ENCODE measurements around the gene CCDC91.
"Not testable (repeated sequence)": the region's sequence is repeated elsewhere in the genome, so short reads cannot be mapped to it uniquely, and the experiment has no call there.

Gene CCDC91

GRCh38 chr12:28296287-28296686, 106.0 kb downstream of the CCDC91 start:
- no peak for DNase-seq

DNA sequence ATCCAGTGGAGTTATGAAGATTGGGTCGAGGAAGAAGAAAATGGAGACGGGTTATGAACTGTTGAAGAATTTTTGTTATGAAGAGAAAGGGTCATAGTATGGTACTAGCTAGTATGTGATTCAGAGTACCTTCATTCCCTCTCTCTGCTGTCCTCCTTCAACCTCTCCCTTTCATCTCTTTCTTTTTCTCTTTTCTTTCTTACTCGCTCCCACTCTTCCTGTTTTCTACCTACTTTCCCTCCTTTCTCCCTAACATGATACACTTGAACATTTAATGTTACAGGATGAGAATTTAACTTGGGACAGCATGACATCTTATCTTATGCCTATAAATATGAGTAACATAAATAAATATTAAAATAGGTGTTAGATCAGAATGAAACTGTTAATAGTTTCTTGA, 112.9 kb downstream of the CCDC91 start:
- DNase-seq: no peak

DNA sequence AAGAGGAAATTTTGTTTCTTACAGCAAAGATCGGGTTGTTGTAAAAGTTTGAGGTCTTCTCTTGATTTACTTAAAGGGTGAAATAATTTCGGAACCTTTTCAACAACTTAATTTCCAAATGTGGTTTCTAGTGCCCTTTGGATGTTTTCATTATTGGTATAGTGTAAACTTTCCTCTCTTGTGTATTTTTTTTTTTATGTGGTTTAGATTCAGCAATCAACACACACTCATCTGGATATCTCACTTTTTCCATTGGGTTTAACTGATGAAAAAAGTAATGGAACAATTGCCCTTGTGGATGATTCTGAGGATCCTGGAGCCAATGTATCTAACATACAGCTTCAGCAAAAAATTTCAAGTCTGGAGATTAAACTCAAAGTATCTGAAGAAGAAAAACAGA, 116.3 kb downstream of the CCDC91 start:
- DNase-seq: no peak

- no peak for DNase-seq
These were observed 118.6 kb downstream of the CCDC91 start for GRCh38 chr12:28308891-28309290.

DNA sequence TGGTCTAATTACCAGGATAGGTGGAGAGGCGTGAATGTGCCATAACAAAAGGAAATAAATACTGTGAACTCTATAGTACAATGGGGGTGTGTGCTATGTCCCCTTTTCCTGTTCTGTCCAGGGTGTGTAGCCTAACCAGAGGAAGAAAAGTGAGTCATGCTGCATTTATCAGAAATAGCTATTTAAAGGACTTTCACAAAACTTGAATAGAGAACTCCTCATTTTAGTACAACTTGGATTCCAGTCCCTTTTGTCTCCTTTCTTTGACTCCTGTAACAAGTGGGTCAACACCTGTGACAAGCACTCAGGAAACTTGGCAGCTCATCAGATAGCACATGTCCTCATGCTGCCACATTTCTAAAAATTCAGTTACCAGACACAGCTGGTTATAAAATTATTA, 123.4 kb downstream of the CCDC91 start:
- no peak for DNase-seq

DNA sequence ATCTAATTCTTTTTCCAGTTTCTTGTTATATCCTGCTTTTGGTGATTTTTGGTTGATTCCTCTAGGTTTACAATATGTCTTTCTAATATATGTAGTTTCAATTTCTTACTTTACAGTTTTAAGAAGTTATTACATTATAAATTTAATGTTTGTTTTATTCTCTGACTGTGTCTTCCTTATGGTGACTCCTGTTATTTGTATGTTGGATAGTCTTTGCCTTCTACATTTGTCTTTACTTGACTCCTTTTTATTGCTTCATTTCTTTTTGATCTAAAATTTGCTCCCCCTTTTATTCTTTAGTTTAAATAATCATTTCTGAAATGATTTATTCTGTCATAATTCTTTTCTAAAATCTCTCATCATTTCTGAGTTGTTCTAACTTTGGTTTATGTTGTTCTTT, 125.8 kb downstream of the CCDC91 start:
- DNase-seq: no peak

GRCh38 chr12:28318273-28318672, 128.0 kb downstream of the CCDC91 start:
- DNase-seq: no peak

DNA sequence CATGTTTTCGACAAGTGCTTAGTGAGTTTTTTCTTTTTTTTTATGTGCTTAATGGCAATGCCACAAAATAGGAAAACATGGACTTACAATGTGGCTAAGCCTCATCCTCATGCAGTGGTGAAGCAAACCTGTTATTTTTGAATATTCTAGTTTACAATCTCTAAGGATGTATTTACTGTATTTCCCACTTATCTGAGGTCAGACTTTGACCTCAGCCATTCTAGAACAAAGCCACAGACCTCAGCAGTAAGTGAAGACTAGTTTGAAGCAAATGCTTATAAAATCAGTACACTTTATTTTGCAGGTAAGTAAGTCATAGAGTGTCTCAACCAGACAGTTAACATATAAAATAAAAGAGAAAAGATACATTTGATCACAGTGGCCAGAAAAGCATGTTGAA, 130.1 kb downstream of the CCDC91 start:
- DNase-seq: no peak

GRCh38 chr12:28327722-28328121, 137.5 kb downstream of the CCDC91 start:
- no peak for DNase-seq

GRCh38 chr12:28328967-28329366, 138.7 kb downstream of the CCDC91 start:
- DNase-seq: no peak

GRCh38 chr12:28329727-28330126, 139.5 kb downstream of the CCDC91 start:
- not testable (repeated sequence) for DNase-seq

- DNase-seq: not testable (repeated sequence)
These were observed 140.0 kb downstream of the CCDC91 start for GRCh38 chr12:28330232-28330631.

DNA sequence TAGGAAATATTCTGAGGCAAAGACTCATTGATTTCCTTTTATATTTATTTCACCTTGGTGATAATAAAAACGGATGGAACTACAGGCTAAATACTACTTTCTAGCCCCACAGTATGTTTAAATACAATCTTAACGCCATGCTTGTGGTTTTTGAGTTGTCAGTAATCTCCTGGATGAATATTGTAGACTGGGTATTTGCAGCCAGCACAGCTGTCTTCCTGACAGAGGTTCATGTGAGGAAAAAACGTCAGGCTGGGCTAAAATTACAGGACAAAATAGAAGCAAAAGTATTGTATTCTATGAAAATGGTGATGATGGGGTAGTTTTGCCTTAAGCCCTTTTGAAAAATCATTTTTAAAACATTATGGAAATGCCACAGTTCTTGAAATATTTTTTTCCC, 140.9 kb downstream of the CCDC91 start:
- DNase-seq: no peak

- DNase-seq: no peak
These were observed 150.2 kb downstream of the CCDC91 start for GRCh38 chr12:28340261-28341045.

DNA sequence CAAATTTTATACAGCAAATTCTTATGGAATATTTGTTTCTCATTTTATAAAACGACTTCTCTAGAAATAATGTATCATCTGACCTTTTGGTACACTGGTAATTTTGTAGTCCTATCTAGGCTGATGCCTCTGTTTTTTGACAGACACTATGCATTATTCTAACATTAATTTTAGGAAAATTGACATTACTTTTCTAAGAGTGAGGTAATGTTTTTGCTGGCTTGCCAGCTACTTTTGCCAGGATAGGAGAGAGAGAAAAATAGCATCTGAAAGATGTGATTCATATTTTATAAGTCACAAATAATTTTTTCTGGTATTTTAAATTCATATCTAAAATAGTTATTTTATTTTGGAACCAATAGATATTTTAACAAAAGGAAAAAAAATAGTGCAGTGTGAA, 153.5 kb downstream of the CCDC91 start:
- no peak for DNase-seq

- DNase-seq: no peak
These were observed 156.3 kb downstream of the CCDC91 start for GRCh38 chr12:28346567-28346966.

DNA sequence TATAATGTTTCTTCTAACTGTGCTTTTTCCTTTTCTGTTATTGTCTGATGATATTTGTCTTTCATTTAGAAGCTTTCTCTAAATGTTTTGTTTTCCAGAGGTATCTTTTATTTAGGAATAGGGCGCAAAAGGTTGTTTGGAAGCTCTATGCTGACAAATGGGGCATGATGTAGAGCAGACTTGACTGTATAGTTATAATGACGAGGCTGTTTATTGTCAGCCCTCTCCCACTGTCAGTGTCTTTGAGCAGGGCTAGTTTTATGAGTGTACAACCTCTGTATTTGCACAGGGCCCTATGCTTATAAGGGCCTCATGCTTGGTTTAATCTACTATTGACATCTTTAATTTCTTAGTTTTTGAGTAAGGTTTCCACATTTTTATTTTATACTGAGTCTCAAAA, 158.9 kb downstream of the CCDC91 start:
- no peak for DNase-seq

DNA sequence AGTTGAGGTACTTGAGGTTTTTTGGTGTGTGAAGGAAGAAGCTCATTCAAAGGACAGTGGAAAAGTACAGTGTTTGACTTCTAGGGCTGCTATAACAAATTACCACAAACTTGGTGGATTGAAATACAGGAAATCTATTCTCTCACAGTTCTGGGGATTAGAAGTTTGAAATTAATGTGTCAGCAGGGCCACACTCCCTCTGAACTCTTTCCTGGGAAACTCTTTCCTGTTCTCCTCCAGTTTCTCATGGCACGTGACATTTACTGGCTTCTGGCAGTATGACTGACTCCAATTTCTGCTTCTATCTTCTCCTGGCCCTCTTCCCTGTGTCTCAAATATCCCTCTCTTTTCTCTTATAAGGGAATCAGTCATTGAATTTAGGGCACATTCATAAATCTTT, 160.2 kb downstream of the CCDC91 start:
- no peak for DNase-seq

GRCh38 chr12:28351414-28351813, 161.2 kb downstream of the CCDC91 start:
- no peak for DNase-seq

- no peak for DNase-seq
These were observed 164.9 kb downstream of the CCDC91 start for GRCh38 chr12:28355161-28355560.

DNA sequence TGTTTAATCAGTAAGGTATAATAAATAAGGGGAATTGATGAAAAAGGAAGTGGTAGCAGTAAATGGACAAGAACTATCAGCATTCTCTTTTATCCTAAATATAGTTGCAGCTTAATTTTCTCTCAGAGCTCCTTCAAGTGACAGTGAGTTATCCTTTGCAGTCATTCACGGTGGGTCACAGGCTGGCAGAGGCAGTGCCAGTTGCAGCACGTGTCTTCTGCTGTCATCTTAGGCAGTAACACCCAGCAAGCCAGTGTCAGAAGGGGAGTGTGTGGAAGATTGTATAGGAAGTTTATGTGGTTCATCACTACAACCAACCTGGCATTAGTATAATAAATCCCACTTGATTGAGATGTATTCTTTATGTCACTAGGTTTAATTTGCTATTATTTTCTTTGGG, 170.0 kb downstream of the CCDC91 start:
- DNase-seq: no peak

GRCh38 chr12:28367326-28367725, 177.1 kb downstream of the CCDC91 start:
- no peak for DNase-seq

GRCh38 chr12:28367993-28368392, 177.7 kb downstream of the CCDC91 start:
- no peak for DNase-seq

DNA sequence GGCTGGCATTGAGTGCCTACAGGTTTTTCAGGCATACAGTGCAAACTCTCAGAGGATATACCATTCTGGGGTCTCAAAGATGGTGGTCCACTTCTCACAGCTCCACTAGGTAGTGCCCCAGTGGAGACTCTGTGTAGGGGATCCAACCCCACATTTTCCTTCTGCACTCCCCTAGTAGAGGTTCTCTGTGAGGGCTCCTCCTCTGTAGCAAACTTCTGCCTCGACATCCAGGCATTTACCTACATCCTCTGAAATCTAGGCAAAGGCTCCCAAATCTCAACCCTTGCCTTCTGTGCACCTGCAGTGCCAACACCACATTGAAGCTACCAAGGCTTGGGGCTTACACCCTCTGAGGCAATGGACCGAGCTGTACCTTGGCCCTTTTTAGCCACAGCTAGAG, 179.2 kb downstream of the CCDC91 start:
- DNase-seq: no peak

- no peak for DNase-seq
These were observed 184.3 kb downstream of the CCDC91 start for GRCh38 chr12:28374556-28374955.
